Measurements from ENCODE around the gene TUBB4A. TPM values are rescaled to one million over a fixed set of nuclear protein-coding genes. Genes with fewer than 3 reads are reported as not detected.

Gene TUBB4A
- total RNA-seq, 1 donor from 2014 or later = 2.3 TPM

DNA sequence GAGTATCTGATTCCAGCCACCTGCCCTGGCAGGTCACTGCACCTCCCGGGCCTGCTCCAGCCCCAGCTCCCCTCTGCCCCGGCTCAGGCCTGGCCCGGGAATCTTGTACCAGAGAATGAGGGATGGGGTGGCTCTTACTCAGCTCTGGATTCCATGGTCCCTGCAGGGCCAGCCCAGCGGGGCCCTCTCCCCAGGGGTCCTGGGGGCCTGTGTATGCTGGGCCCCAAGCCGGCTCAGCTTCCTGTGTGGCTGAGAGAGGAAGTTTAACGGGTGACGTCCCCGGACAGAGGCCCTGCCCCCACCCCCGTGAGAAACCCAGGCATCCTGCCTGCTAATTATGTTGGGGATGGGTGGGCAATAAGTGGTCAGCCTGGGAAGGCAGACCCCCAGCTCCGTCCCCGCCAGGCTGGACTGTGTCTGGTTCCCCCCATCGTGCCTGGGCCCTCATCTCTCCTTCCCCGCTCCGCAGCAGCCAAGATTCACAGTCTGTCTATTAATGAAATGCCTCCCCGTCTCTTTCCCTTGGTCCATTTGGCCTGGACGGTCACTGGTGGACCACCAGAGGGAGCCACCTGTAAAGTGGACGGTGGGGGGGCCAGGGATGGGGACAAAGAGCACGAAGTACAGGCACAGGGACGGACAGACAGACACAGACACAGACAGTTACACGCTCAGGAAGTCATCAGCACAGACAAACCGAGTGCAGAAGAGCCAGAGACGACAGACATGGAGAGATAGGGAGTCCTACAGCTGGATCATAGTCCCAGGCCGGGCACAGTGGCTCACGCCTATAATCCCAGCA lies 20.4 kb downstream of the TUBB4A start, which contains the start of gene DENND1C:
TSS of gene DENND1C (minus strand) at position 247 of the 802 bp plus-strand sequence. CDS start at position 155, 92 bp downstream.
- DNase-seq (ENCODE audit: low spot score) = peak; percentile 61
- Mint-ChIP-seq H3K9me3 (no peaks in the 10 kb centered on the region), H3K27me3 (ENCODE audit: insufficient read depth) (no peaks in the 10 kb centered on the region), H3K4me1 (ENCODE audit: low read depth) (peaks cover 23% of the 10 kb centered on the region), H3K27ac (peak within 1 kb of the TSS; percentile 89), H3K36me3 (ENCODE audit: low read depth) (peaks cover 2% of the 10 kb centered on the region), H3K4me3 (peak within 1 kb of the TSS; percentile 91)
- intact Hi-C loops (cut with micrococcal nuclease) = loop anchor here (1.0 to 2.0 kb wide), 4 partner anchors 21 to 56 kb away; no protein-coding TSS in a partner anchor

DNA sequence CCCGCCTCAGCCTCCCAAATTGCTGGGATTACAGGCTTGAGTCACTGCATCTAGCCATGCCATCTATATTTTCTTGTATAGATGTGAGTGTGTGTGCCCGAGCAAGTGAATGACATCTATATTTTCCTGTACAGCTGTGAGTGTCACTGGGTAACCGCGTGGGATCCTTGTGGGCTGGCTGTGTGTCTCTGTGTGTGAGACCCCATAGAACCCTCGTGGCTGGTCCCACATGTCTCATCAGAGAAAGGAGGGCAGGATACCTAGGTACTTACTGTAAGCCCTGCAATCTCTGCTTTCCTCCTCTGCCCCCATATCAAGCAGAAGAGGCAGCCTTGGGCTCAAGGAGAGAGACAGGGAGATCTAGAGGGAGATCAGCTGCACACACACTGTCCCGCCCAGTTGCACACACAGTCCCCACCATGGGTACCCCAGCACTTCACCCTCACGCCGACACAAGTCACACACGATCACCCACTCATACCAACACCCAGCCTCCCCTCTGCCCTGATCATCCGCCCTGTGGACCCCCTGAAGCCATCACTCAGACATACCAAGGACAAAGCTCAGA lies 21.2 kb downstream of the TUBB4A start:
- Mint-ChIP-seq H3K36me3 (ENCODE audit: low read depth) (peaks cover 9% of the 10 kb centered on the region), H3K27ac (peak overlapping the region; percentile 89), H3K4me3 (peak overlapping the region; percentile 91), H3K4me1 (ENCODE audit: low read depth) (peaks cover 23% of the 10 kb centered on the region), H3K27me3 (ENCODE audit: insufficient read depth) (no peaks in the 10 kb centered on the region), H3K9me3 (no peaks in the 10 kb centered on the region)
- no peak for DNase-seq (ENCODE audit: low spot score)
- intact Hi-C loops (cut with micrococcal nuclease) = loop anchor here (1.0 to 2.0 kb wide), 4 partner anchors 21 to 56 kb away; no protein-coding TSS in a partner anchor

DNA sequence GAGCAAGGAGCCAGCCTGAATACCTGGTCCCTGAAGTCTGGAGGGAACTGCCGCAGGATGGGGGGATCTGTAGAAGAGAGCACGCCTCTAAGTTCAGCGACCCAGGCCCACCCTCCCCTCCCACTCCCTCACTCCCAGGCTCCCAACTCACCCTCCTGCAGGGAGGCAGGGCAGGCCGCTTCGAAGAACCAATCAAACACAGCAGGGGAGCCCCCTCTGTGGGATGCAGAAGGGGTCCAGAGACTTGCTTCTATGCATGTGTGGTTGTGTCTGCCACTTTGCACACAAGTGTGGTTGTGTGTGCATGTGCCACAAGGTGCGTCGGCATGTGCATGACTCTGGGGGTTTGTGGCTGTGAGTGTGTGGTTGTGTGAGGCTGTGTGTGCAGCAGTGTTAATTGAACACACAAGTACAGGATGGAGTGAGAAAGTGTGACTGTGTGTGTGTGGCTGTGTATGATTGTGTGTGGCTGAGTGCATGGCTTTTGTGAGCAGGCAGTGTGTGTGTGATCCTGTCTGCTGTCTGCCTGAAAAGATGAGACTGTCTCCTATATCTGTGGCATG lies 22.2 kb downstream of the TUBB4A start:
- H3K4me3 Mint-ChIP-seq = peak overlapping the region; percentile 91
- intact Hi-C loops (cut with micrococcal nuclease) = loop anchor here (2.0 kb wide), 2 partner anchors 25 to 37 kb away; no protein-coding TSS in a partner anchor

DNA sequence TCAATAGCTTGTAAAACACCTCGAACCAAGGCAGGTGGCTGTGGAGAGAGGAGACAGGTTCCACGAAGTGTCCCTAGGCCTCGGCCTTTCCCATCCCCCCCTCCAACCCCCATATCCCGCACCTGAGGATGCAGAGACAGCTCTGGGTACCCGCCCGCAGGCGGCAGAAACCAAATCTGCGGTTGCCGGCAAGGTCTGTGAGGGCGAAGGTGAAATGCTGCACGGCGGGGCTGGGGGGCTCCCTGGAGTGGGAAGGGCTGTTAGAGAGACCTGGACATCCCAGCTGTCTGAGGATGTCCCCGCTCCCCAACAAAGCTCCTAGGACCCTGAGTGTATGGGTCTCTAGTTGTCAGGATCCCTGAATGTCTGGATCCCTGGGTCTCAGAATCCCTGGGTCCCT lies 23.3 kb downstream of the TUBB4A start:
- no peak overlapping the region for H3K27ac Mint-ChIP-seq
- H3K36me3 Mint-ChIP-seq (ENCODE audit: low read depth) = peaks cover 13% of the 10 kb centered on the region
- intact Hi-C loops (cut with micrococcal nuclease) = no loop called here
- H3K4me3 Mint-ChIP-seq = no peak overlapping the region
- no peak for DNase-seq (ENCODE audit: low spot score)
- peaks cover 23% of the 10 kb centered on the region for H3K4me1 Mint-ChIP-seq (ENCODE audit: low read depth)
- H3K27me3 Mint-ChIP-seq (ENCODE audit: insufficient read depth) = no peaks in the 10 kb centered on the region
- H3K9me3 Mint-ChIP-seq = no peaks in the 10 kb centered on the region

More for the DNA sequence above, 22.2 kb downstream of the TUBB4A start:
- peak overlapping the region; percentile 89 for H3K27ac Mint-ChIP-seq
- no peaks in the 10 kb centered on the region for H3K27me3 Mint-ChIP-seq (ENCODE audit: insufficient read depth)
- no peaks in the 10 kb centered on the region for H3K9me3 Mint-ChIP-seq
- DNase-seq (ENCODE audit: low spot score) = no peak
- H3K36me3 Mint-ChIP-seq (ENCODE audit: low read depth) = peaks cover 9% of the 10 kb centered on the region
- peaks cover 23% of the 10 kb centered on the region for H3K4me1 Mint-ChIP-seq (ENCODE audit: low read depth)

DNA sequence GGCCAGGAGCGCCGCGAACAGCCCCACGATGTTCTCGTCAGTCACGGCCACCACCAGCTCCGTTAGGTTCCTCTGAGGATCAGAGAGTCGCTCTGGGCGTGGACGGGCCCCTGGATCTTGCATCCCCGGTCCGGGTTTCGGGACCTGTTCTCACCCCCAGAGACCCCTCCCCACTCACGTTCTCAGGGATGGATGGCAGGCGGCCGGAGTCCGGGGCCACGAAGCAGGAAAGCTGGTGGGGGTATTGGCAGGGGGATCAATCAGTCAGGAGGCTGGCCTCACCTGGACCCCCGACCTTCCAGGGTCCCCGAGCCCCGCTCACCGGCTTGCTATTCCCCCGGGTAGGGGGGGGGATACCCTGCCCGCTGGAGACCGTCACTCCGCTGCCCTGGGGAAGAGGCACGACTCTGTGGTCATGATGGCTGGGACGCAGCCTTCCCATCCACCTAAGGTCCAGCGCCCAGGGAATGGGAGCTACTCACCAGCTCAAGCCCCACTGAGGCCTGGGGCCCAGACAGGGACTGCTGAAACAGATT lies 25.1 kb downstream of the TUBB4A start:
- peaks cover 13% of the 10 kb centered on the region for H3K36me3 Mint-ChIP-seq (ENCODE audit: low read depth)
- no peak for DNase-seq (ENCODE audit: low spot score)
- no peaks in the 10 kb centered on the region for H3K27me3 Mint-ChIP-seq (ENCODE audit: insufficient read depth)
- intact Hi-C loops (cut with micrococcal nuclease) = loop anchor here (1.0 kb wide), 3 partner anchors 17 to 104 kb away; no protein-coding TSS in a partner anchor
- H3K9me3 Mint-ChIP-seq = no peaks in the 10 kb centered on the region
- peaks cover 19% of the 10 kb centered on the region for H3K4me1 Mint-ChIP-seq (ENCODE audit: low read depth)
- no peak overlapping the region for H3K27ac Mint-ChIP-seq
- no peak overlapping the region for H3K4me3 Mint-ChIP-seq

DNA sequence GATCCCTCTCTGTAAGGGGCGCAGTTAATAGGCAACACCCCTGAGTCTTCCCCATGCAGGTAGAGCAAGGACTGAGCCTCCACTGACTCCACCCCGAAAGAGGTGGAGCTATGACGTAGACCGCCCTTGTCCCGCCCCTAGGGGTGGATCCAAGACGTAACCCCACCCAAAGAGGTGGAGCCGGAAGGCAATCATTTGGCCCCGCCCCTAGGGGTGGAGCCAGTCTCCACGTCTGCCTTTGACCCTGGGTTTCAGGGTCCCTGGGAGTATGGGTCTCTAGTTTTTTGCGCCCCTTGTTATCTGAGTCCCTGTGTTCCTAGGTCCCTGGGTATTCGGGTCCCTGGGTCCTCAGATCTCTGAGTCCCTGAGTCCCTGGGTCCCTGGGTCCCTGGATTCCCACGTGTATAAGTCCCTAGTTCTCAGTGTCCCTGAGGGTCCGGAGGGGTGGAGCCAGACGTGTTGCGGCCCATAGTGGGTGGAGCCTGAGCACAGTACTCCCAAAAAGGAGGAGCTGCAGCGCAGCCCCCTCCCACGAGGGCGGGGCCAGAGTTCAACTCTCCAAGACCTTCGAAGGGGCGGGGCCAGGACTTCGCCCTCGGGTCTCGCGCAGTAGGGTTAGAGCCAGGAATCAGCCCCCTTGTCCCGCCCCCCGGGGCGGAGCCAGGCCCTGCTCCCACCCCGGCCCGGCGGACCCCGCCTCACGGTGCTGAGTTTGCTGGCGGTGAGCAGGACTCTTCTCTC lies 25.8 kb downstream of the TUBB4A start:
- Mint-ChIP-seq H3K27me3 (ENCODE audit: insufficient read depth) (no peaks in the 10 kb centered on the region), H3K4me1 (ENCODE audit: low read depth) (peaks cover 14% of the 10 kb centered on the region), H3K27ac (no peak overlapping the region), H3K36me3 (ENCODE audit: low read depth) (peaks cover 13% of the 10 kb centered on the region), H3K9me3 (no peaks in the 10 kb centered on the region), H3K4me3 (no peak overlapping the region)
- peak; percentile 50 for DNase-seq (ENCODE audit: low spot score)
- intact Hi-C loops (cut with micrococcal nuclease) = loop anchor here (1.0 kb wide), 3 partner anchors 16 to 103 kb away; no protein-coding TSS in a partner anchor

DNA sequence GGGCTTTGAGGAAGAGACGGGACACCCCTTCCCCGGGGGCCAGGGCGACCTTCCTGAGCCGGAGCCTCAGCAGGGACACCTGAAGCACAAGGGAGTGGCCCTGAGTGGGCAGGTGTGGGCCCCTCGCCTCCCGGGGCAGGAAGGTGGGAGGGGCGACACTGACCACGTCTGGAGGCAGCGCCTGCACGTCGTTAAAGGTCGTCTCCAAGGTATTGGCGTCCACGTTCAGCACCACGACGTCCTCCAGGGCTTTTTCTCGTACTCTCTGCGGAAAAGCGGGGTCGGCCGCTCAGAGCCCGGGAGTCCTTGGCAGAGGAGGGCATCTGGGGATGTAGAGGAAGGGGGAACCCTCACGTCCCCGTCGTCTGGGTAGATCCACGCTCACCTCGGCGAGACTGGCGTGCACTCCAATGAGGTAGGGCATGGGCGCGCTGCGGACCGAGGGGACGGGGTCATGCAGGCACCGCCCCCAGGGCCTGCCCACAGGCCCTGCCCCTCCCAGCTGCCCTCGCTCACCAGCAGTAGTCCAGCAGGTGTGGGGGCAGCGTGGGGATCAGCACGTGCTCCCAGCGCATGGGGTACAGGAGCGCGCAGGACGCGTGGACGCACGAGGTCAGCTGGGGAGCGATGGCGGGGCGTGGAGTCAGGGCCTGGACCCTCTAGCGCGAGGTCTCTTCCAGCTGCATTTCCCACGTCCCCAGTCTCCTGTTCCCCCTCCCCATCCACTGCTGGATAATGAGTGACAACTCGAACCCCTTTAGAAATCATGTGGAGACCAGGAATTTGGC lies 26.6 kb downstream of the TUBB4A start:
- no peaks in the 10 kb centered on the region for H3K27me3 Mint-ChIP-seq (ENCODE audit: insufficient read depth)
- no peaks in the 10 kb centered on the region for H3K9me3 Mint-ChIP-seq
- H3K4me3 Mint-ChIP-seq = no peak overlapping the region
- DNase-seq (ENCODE audit: low spot score) = no peak
- intact Hi-C loops (cut with micrococcal nuclease) = loop anchor here (1.0 kb wide), 3 partner anchors 15 to 102 kb away; no protein-coding TSS in a partner anchor
- peaks cover 8% of the 10 kb centered on the region for H3K4me1 Mint-ChIP-seq (ENCODE audit: low read depth)
- peaks cover 15% of the 10 kb centered on the region for H3K36me3 Mint-ChIP-seq (ENCODE audit: low read depth)
- H3K27ac Mint-ChIP-seq = no peak overlapping the region

DNA sequence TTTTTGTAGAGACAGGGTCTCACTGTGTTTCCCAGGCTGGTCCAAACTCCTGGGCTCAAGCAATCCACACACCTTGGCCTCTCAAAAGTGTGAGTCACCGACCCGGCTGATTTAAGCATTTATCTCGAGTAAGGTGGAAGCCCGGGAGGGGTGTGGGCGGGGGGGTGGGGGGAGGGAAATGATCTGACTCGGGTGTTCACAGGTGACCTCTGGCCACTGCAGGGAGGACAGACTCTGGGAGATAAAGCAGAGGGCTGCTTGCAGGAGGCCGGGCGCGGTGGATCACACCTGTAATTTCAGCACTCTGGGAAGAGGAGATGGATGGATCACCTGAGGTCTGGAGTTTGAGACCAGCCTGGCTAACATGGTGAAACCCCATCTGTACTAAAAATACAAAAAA lies 28.5 kb downstream of the TUBB4A start:
- H3K4me1 Mint-ChIP-seq (ENCODE audit: low read depth) = no peaks in the 10 kb centered on the region
- no peak overlapping the region for H3K27ac Mint-ChIP-seq
- intact Hi-C loops (cut with micrococcal nuclease) = no loop called here
- DNase-seq (ENCODE audit: low spot score) = no peak
- H3K4me3 Mint-ChIP-seq = no peak overlapping the region
- no peaks in the 10 kb centered on the region for H3K27me3 Mint-ChIP-seq (ENCODE audit: insufficient read depth)
- H3K9me3 Mint-ChIP-seq = no peaks in the 10 kb centered on the region
- H3K36me3 Mint-ChIP-seq (ENCODE audit: low read depth) = peaks cover 24% of the 10 kb centered on the region

DNA sequence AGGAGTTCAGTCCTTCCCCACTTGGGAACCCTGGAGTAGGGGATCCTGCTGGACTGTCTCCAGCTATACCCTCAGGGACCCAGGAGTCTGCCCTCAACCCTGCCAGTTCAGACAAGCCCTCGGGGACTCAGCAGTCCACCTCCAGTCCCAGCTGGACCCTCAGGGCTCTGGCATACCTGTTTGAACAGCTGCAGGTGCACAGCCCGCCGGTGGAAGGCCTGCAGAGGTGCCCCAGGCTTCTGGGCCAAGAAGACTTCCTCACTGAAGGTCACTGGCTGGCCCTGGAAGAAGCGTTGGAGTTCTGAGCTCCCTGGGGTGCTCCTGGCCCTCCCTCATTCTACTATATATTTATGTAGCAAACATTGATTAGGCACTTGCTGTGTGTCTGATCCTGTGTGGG lies 29.4 kb downstream of the TUBB4A start:
- DNase-seq (ENCODE audit: low spot score) = no peak
- no peak overlapping the region for H3K27ac Mint-ChIP-seq
- H3K36me3 Mint-ChIP-seq (ENCODE audit: low read depth) = peaks cover 29% of the 10 kb centered on the region
- H3K4me3 Mint-ChIP-seq = no peak overlapping the region
- H3K9me3 Mint-ChIP-seq = no peaks in the 10 kb centered on the region
- intact Hi-C loops (cut with micrococcal nuclease) = no loop called here
- H3K27me3 Mint-ChIP-seq (ENCODE audit: insufficient read depth) = no peaks in the 10 kb centered on the region
- H3K4me1 Mint-ChIP-seq (ENCODE audit: low read depth) = no peaks in the 10 kb centered on the region

DNA sequence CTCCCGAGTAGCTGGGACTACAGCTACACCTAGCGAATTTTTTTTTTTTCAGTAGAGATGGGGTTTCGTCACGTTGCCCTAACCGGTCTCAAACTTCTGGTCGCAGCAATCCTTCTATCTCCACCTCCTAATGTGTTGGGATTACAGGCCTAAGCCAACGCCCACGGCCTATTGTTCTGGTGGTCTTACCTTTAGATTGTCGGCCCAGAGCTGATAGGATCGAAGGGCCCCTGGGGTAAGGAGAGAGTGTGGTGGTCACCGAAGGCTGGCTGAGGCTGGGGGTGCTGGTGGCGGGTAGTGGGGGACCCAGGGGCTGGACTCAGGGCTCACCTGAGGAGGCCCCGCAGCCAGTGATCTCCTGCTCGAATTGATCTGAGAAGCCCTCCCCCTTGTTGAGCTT lies 31.0 kb downstream of the TUBB4A start:
- Mint-ChIP-seq H3K27ac (no peak overlapping the region), H3K4me1 (ENCODE audit: low read depth) (no peaks in the 10 kb centered on the region), H3K9me3 (no peaks in the 10 kb centered on the region), H3K27me3 (ENCODE audit: insufficient read depth) (no peaks in the 10 kb centered on the region), H3K4me3 (no peak overlapping the region), H3K36me3 (ENCODE audit: low read depth) (peaks cover 27% of the 10 kb centered on the region)
- no peak for DNase-seq (ENCODE audit: low spot score)
- intact Hi-C loops (cut with micrococcal nuclease) = no loop called here

DNA sequence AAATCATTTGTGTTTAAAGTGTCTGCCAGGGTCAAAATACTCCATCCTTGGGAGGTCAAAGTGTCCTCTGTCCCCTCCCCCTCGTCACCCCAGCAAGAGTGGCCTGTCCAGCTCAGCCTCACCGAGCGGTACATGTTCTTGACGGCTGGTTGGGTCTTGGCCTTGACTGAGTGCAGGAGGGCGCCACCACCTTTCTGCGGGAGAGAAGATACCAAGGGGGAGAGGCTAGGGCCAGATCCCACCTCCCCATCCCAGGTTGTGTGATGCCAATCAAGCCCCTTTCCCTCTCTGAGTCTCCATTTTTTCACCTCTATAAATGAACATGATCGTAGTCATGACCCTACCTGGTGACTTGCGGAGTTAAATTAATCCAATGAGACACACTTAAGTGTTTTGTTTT lies 31.9 kb downstream of the TUBB4A start:
- Mint-ChIP-seq H3K36me3 (ENCODE audit: low read depth) (peaks cover 24% of the 10 kb centered on the region), H3K4me1 (ENCODE audit: low read depth) (no peaks in the 10 kb centered on the region), H3K4me3 (no peak overlapping the region), H3K27me3 (ENCODE audit: insufficient read depth) (no peaks in the 10 kb centered on the region), H3K9me3 (no peaks in the 10 kb centered on the region), H3K27ac (no peak overlapping the region)
- intact Hi-C loops (cut with micrococcal nuclease) = no loop called here
- DNase-seq (ENCODE audit: low spot score) = no peak

DNA sequence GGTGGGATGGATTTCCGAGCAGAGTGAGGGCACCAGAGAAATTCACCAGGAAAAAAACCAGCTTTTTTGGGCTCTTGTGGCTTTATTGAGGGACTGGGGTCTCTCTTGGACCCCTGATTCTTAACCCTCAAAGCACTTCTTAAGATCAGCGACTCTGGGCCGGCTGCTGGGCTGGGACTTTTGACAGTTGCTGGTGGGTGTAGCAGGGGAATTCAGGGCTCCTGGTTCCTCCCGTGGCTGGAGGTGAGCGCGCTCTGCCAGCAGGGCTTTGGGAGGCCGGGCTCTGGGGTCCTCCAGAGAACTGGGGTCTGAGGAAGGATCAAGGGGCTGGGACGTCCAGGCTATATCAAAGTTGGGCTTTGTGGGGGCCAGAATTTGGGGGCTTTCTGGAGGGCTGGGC lies 34.7 kb downstream of the TUBB4A start:
- Mint-ChIP-seq H3K9me3 (no peaks in the 10 kb centered on the region), H3K4me3 (no peak overlapping the region), H3K36me3 (ENCODE audit: low read depth) (peaks cover 21% of the 10 kb centered on the region), H3K27ac (no peak overlapping the region), H3K27me3 (ENCODE audit: insufficient read depth) (peaks cover 4% of the 10 kb centered on the region), H3K4me1 (ENCODE audit: low read depth) (no peaks in the 10 kb centered on the region)
- no peak for DNase-seq (ENCODE audit: low spot score)
- intact Hi-C loops (cut with micrococcal nuclease) = no loop called here

Measured in activated T-helper 1 cell treated with anti-CD3 and anti-CD28 coated beads, Interleukin-12 subunit alpha, Interleukin-12 subunit beta, Interleukin-2, Interleukin-4 antibody, amounts not matched to agents 30 ng/mL and 10 ng/mL and 1 ng/mL, durations not matched to agents 14 hours and 24 hours and 36 hours (primary cell).